Measurements from ENCODE around the gene APPL2. TPM values are rescaled to one million over a fixed set of nuclear protein-coding genes. Genes with fewer than 3 reads are reported as not detected.
"Not testable (repeated sequence)": the region's sequence is repeated elsewhere in the genome, so short reads cannot be mapped to it uniquely, and the experiment has no call there.

Gene APPL2
- total RNA-seq, 3 donors from 2014 or later: 110 to 226 (median 138) TPM

DNA sequence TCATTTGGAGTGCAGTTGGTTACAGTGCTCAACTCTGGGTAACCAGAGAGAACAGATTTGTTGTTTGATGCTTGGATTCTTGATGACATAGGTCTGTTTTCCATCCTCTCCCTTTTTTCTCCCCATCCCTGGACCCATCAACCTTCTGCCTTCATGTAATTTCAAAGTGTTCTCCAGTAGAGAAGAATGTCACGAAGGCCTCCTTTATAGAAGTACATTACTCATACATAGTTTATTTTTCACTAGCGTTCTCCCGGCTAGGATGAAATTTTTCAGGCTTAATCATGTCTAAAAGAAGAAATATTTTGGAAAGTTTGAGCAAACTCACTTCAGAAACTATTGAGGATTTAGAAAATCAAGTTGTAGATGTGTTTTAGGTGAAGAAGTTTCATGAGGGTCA lies 20.9 kb upstream of the APPL2 start:
- H3K9me3 ChIP-seq: no peaks in the 10 kb centered on the region
- no peak for DNase-seq
- TF ChIP-seq, protein P1, sequence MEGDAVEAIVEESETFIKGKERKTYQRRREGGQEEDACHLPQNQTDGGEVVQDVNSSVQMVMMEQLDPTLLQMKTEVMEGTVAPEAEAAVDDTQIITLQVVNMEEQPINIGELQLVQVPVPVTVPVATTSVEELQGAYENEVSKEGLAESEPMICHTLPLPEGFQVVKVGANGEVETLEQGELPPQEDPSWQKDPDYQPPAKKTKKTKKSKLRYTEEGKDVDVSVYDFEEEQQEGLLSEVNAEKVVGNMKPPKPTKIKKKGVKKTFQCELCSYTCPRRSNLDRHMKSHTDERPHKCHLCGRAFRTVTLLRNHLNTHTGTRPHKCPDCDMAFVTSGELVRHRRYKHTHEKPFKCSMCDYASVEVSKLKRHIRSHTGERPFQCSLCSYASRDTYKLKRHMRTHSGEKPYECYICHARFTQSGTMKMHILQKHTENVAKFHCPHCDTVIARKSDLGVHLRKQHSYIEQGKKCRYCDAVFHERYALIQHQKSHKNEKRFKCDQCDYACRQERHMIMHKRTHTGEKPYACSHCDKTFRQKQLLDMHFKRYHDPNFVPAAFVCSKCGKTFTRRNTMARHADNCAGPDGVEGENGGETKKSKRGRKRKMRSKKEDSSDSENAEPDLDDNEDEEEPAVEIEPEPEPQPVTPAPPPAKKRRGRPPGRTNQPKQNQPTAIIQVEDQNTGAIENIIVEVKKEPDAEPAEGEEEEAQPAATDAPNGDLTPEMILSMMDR (IDR thresholded peaks at IDR 0.05): no peak
- H3K4me1 ChIP-seq (ENCODE audit: low read depth): no peaks in the 10 kb centered on the region
- ATAC-seq: no peak
- H3K4me3 ChIP-seq: no peak overlapping the region
- no peaks in the 10 kb centered on the region for H3K36me3 ChIP-seq (ENCODE audit: low read depth)
- intact Hi-C loops (cut with DNase I, micrococcal nuclease): no loop called here

DNA sequence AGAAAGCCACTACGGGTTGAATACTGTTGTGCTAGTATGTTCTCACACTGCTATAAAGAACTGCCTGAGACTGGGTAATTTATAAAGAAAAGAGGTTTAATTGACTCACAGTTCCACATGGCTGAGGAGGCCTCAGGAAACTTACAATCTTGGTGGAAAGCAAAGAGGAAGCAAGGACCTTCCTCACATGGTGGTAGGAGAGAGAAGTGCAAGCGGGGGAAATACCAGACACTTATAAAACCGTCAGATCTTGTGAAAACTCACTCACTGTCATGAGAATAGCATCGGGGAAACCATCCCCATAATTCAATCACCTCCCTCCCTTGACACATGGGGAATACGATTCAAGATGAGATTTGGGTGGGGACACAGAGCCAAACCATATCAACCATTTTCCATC lies 20.5 kb upstream of the APPL2 start:
- H3K36me3 ChIP-seq (ENCODE audit: low read depth); intact Hi-C loops (cut with DNase I, micrococcal nuclease); DNase-seq; ATAC-seq; H3K4me3 ChIP-seq; H3K9me3 ChIP-seq; H3K4me1 ChIP-seq (ENCODE audit: low read depth): not testable (repeated sequence)

DNA sequence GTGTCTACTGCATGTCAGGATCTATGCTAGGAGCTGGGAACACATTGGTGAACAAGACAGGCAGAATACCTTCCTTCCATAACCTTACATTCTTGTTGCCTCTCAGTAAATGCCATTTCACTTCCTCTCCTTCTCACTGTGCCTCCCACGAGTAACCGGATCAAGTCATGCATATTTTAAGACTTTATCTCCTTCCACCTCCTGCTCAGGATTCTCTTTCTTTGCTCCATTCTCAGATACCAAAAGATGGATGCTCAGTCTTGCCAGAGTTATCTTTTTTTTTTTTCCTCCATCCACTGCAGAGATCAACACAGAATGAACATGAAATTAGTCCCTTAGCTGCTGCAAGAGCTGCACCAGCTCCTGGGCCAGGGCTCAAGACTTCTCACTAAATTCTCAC lies 20.0 kb upstream of the APPL2 start:
- Histone ChIP-seq H3K4me1 (ENCODE audit: low read depth) (no peaks in the 10 kb centered on the region), H3K9me3 (no peaks in the 10 kb centered on the region), H3K36me3 (ENCODE audit: low read depth) (no peaks in the 10 kb centered on the region), H3K4me3 (no peak overlapping the region)
- TF ChIP-seq, protein P1 (IDR thresholded peaks at IDR 0.05): no peak
- intact Hi-C loops (cut with DNase I, micrococcal nuclease): no loop called here
- DNase-seq: no peak
- ATAC-seq: no peak

DNA sequence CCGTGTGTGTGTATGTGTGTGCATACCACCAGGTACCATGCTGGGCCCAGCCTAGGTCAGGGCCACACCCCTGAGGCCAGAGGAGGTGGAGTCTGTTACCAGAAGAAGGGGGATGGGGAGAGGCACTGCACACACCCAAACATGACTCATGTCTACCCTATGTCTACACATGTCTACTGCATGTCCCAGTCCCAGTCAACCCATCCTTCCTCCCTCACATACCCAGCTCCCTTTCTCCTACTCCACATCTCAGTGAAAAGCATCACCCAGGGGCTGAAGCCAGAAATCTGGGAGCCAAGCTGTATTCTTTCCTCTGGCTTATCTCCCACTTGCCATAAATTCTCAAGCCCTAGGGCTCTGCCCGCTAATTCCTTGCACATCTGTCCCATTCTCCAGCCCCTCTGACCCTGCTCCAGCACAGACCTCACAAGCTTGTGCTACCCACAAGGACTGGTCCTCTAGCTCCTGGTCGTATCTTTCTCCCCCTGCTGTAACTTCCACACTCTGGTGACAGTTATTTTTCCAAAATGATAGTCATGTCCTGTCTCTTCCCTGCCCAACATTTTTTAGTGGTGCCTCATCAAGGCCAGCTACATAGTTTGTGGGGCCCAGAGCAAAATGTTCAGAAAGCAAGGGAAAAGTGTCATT lies 18.0 kb upstream of the APPL2 start:
- TF ChIP-seq, protein P1 (IDR thresholded peaks at IDR 0.05): no peak
- intact Hi-C loops (cut with DNase I, micrococcal nuclease): no loop called here
- ATAC-seq: peak; percentile 79

DNA sequence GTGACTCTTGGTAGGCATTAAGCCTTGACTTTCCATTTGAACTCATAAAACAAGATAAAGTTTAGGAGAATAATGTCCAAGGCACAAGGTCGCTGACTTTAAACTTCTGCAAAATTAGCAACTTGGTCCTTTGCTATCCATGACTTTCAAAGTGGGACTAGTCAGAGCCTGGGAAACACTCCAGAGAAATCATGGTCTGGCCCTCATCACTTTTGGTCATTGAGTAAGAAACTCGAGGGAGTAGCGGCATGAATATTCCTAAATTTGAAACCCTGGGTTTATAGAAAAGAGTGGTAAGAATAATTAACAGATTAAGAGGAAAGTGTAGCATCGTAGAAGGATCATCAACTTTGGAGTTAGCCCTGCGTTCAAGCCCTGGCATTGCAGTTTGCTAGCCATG lies 16.9 kb upstream of the APPL2 start:
- DNase-seq: no peak
- no peaks in the 10 kb centered on the region for H3K4me1 ChIP-seq (ENCODE audit: low read depth)
- ATAC-seq: no peak
- no peaks in the 10 kb centered on the region for H3K9me3 ChIP-seq
- intact Hi-C loops (cut with DNase I, micrococcal nuclease): no loop called here
- H3K36me3 ChIP-seq (ENCODE audit: low read depth): no peaks in the 10 kb centered on the region
- H3K4me3 ChIP-seq: no peak overlapping the region
- TF ChIP-seq, protein P1 (IDR thresholded peaks at IDR 0.05): no peak

More for the DNA sequence above, 18.0 kb upstream of the APPL2 start:
- H3K36me3 ChIP-seq (ENCODE audit: low read depth): no peaks in the 10 kb centered on the region
- no peak for DNase-seq
- H3K4me1 ChIP-seq (ENCODE audit: low read depth): no peaks in the 10 kb centered on the region
- no peaks in the 10 kb centered on the region for H3K9me3 ChIP-seq
- H3K4me3 ChIP-seq: no peak overlapping the region

DNA sequence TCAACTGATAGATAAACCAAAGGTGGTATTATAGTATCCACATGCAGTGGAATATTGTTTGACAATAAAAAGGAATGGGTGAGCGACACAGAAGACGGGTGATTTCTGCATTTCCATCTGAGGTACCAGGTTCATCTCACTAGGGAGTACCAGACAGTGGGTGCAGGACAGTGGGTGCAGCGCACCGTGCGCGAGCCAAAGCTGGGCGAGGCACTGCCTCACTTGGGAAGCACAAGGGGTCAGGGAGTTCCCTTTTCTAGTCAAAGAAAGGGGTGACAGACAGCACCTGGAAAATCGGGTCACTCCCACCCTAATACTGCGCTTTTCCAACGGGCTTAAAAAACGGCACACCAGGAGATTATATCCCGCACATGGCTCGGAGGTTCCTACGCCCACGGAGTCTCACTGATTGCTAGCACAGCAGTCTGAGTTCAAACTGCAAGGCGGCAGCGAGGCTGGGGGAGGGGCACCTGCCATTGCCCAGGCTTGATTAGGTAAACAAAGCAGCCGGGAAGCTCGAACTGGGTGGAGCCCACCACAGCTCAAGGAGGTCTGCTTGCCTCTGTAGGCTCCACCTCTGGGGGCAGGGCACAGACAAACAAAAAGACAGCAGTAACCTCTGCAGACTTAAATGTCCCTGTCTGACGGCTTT lies 9.9 kb upstream of the APPL2 start:
- DNase-seq; ATAC-seq; H3K4me3 ChIP-seq; H3K36me3 ChIP-seq (ENCODE audit: low read depth); intact Hi-C loops (cut with DNase I, micrococcal nuclease); H3K4me1 ChIP-seq (ENCODE audit: low read depth); H3K9me3 ChIP-seq: not testable (repeated sequence)

Measured in mucosa of descending colon (tissue), 3 donors.